ENCODE results near the gene LLPH. TPM values are rescaled to one million over a fixed set of nuclear protein-coding genes. Genes with fewer than 3 reads are reported as not detected.

The LLPH gene
- total and polyA plus RNA-seq, 2 of the 13 experiments (the other 11 are each of a cell fraction or from before 2014, with no cell fraction given), result 4.2 to 25.6 TPM

DNA sequence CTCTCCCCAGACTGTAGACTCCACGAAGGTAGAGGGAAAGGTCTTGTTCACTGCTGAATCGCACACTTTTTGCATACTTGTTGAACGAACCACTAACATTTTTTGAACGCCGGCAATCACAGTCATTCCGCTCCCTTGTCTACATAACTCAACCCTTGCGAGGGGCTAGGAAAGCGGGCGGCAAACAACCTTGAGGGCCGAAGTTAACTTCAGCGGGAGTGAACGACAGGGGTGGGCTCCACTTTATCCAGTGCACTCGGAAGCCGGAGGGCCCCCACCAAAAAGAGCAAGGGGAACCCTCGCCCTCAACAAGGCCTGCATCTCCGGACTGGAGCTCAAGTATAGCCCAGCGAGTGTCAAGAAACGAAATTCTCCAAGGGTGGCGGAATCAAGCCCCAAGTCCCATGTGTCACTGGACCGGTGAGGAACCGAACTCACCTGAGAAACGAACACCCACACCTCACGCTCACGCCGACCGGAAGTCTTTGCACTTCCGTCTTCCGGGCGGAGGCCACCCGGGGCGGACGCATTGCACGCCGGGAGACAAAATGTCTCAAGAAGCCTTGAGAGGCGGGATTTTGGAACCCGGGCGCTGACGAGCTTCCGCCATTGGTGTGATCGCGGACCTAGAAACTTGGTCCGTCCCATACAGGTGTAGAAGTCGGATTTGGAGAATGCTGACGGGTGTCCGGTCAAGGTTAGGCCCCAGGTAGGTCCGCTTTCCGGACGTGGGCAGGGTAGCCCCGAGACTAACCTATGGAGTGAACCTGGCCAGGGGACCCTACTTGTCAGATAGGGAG is at the start of gene LLPH (continued):
- TF ChIP-seq DRAP1 (CRISPR knock-in tag; IDR thresholded peaks at IDR 0.05) (peak; percentile 90), ZEB1 (IDR thresholded peaks at IDR 0.05; ENCODE audit: insufficient replicate concordance, low read depth) (peak; percentile 73), ZNF704 (CRISPR knock-in tag; IDR thresholded peaks at IDR 0.05; ENCODE audit: borderline replicate concordance) (peak; percentile 93; the same call in 1 of the 2 replicates), CENPT (CRISPR knock-in tag; IDR thresholded peaks at IDR 0.05; ENCODE audit: low read depth) (no peak), SIX4 (CRISPR knock-in tag; IDR thresholded peaks at IDR 0.05) (no peak), ZNF562 (CRISPR knock-in tag; IDR thresholded peaks at IDR 0.05; ENCODE audit: borderline replicate concordance) (no peak), ZNF382 (CRISPR knock-in tag; IDR thresholded peaks at IDR 0.05; ENCODE audit: borderline replicate concordance) (no peak), BRD4 (CRISPR knock-in tag; IDR thresholded peaks at IDR 0.05) (0 out of 2 replicates have a peak, but pooled peaks have one; percentile 0), DNMT1 (CRISPR knock-in tag; IDR thresholded peaks at IDR 0.05) (no peak), ZNF747 (CRISPR knock-in tag; IDR thresholded peaks at IDR 0.05; ENCODE audit: borderline replicate concordance) (no peak; the same call in 1 of the 2 replicates), KDM5A (IDR thresholded peaks at IDR 0.05; ENCODE audit: borderline replicate concordance, low read length) (peak; percentile 87), YEATS2 (CRISPR knock-in tag; IDR thresholded peaks at IDR 0.05; ENCODE audit: borderline replicate concordance) (peak; percentile 95; the same call in 1 of the 2 replicates), ZNF180 (CRISPR knock-in tag; IDR thresholded peaks at IDR 0.05; ENCODE audit: borderline replicate concordance, low read depth) (no peak), MTF1 (CRISPR knock-in tag; IDR thresholded peaks at IDR 0.05) (no peak), CTCF (CRISPR knock-in tag; IDR thresholded peaks at IDR 0.05) (no peak), ZFP36 (IDR thresholded peaks at IDR 0.05; ENCODE audit: borderline replicate concordance, low read depth, low read length, partially characterized antibody) (no peak), RAD51 (IDR thresholded peaks at IDR 0.05; ENCODE audit: borderline replicate concordance) (no peak)
- TF ChIP-seq, protein P1, sequence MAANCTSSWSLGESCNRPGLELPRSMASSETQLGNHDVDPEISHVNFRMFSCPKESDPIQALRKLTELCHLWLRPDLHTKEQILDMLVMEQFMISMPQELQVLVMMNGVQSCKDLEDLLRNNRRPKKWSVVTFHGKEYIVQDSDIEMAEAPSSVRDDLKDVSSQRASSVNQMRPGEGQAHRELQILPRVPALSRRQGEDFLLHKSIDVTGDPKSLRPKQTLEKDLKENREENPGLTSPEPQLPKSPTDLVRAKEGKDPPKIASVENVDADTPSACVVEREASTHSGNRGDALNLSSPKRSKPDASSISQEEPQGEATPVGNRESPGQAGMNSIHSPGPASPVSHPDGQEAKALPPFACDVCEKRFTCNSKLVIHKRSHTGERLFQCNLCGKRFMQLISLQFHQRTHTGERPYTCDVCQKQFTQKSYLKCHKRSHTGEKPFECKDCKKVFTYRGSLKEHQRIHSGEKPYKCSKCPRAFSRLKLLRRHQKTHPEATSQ (CRISPR knock-in tag; IDR thresholded peaks at IDR 0.05; ENCODE audit: borderline replicate concordance), result no peak
- TF ChIP-seq, protein P2, sequence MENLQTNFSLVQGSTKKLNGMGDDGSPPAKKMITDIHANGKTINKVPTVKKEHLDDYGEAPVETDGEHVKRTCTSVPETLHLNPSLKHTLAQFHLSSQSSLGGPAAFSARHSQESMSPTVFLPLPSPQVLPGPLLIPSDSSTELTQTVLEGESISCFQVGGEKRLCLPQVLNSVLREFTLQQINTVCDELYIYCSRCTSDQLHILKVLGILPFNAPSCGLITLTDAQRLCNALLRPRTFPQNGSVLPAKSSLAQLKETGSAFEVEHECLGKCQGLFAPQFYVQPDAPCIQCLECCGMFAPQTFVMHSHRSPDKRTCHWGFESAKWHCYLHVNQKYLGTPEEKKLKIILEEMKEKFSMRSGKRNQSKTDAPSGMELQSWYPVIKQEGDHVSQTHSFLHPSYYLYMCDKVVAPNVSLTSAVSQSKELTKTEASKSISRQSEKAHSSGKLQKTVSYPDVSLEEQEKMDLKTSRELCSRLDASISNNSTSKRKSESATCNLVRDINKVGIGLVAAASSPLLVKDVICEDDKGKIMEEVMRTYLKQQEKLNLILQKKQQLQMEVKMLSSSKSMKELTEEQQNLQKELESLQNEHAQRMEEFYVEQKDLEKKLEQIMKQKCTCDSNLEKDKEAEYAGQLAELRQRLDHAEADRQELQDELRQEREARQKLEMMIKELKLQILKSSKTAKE (CRISPR knock-in tag; IDR thresholded peaks at IDR 0.05; ENCODE audit: borderline replicate concordance), result no peak
